Peyer's patch (tissue), 4 donors: ENCODE data around the gene PIP4K2B. TPM values are rescaled to one million over a fixed set of nuclear protein-coding genes. Genes with fewer than 3 reads are reported as not detected.

Experiments used
- DNase-seq, 3 donors: peaks; one replicate each; pipeline ENCODE4 v3.0.0-alpha.2; 2017 to 2019
- H3K27ac ChIP-seq, 4 donors: fragments of 200-600 bp; sonication (generic); one replicate each; pipeline ENCODE4 v1.5.1; 2016 to 2019
- H3K27me3 ChIP-seq, 2 donors: fragments of 200-600 bp; sonication (generic); one replicate each; pipeline ENCODE4 v1.5.1; 2019
- H3K36me3 ChIP-seq, 3 donors: fragments of 200-600 bp; sonication (generic); one replicate each; pipeline ENCODE4 v1.5.1; 2016 to 2019
- H3K4me1 ChIP-seq, 4 donors: fragments of 200-600 bp; sonication (generic); one replicate each; pipeline ENCODE4 v1.5.1; 2016 to 2019
- H3K4me3 ChIP-seq, 4 donors: fragments of 200-600 bp; sonication (generic); 1 replicate in 3 of 4; 2 replicates in 1 of 4; pipeline ENCODE4 v1.5.1; 2016 to 2019; ENCODE audit warnings: mild to moderate bottlenecking in 1 of 4
- H3K9me3 ChIP-seq, 4 donors: fragments of 200-600 bp; sonication (generic); one replicate each; pipeline ENCODE4 v1.5.1; 2016 to 2019; ENCODE audit warnings: mild to moderate bottlenecking in 1 of 4
- CTCF ChIP-seq, 6 experiments: fragments of 450-650 bp in 4 of 6; fragments of 200-600 bp in 2 of 6; sonication (generic) in 1 of 6; IDR thresholded peaks; one replicate each; pipeline ENCODE4 v1.5.1; 2017 to 2019; ENCODE audit warnings: antibody characterized with exemption in 6 of 6, mild to moderate bottlenecking in 3 of 6, moderate library complexity in 1 of 6
- POLR2A ChIP-seq, 2 donors: fragments of 450-650 bp; IDR thresholded peaks; one replicate each; pipeline ENCODE4 v1.5.1; 2017; ENCODE audit warnings: antibody characterized with exemption in 2 of 2, mild to moderate bottlenecking in 2 of 2, moderate library complexity in 2 of 2
- small RNA-seq, 2 donors: library from RNA; depleted of rRNA; stranded (forward); fragments of <200 nt; gene quantifications; one replicate each; pipeline ENCODE3, GENCODE V24; 2016
- total RNA-seq, 4 donors: library from RNA; depleted of rRNA; stranded (reverse); fragments of >200 nt; gene quantifications; one replicate each; pipeline ENCODE4 v1.1.0, GENCODE V29; 2016

Gene PIP4K2B
- total RNA-seq, 4 donors from 2014 or later = 16.7 to 61.9 (median 22.8) TPM

GRCh38 chr17:38716368-38717005 is 82.9 kb downstream of the PIP4K2B start:
- no peak for TF ChIP-seq POLR2A (IDR thresholded peaks at IDR 0.05)
- TF ChIP-seq CTCF (IDR thresholded peaks at IDR 0.05) = no peak
- Histone ChIP-seq H3K36me3 (peaks cover 0 to 95% (median 0%) of the 10 kb centered on the region in 3 donors), H3K4me3 (no peak overlapping the region)

More at GRCh38 chr17:38716368-38717005, 82.9 kb downstream of the PIP4K2B start:
- H3K4me1 ChIP-seq = peaks cover 0 to 10% (median 0%) of the 10 kb centered on the region in 4 donors
- H3K27ac ChIP-seq = no peak overlapping the region
- no peak for DNase-seq
- H3K27me3 ChIP-seq = no peaks in the 10 kb centered on the region
- no peaks in the 10 kb centered on the region for H3K9me3 ChIP-seq

Small RNA genes lying within 50 kb of the gene (small RNA-seq; reads per million reads assigned to genes)
- gene MIR4726 (0 to 0.06 reads per million in 2 donors), gene MIR4727 (0 reads per million in 2 donors), gene RNA5SP440 (1.6 to 3.8 reads per million in 2 donors), gene RNU6-866P (0 reads per million in 2 donors)

Other genes starting within 250 kb of the PIP4K2B start
- gene SRCIN1, start 193.6 kb downstream of the PIP4K2B start, total RNA-seq = 10 to 100 TPM in 1 of 4 donors, 1 to 10 TPM in 3; 3.2 to 10.6 (median 8.4) TPM
- gene EPOP, start 124.6 kb downstream of the PIP4K2B start, total RNA-seq = 1 to 10 TPM in 1 of 4 donors, under 1 TPM in 1, not detected in 2; 0.54 to 3.3 TPM
- gene MLLT6, start 94.3 kb downstream of the PIP4K2B start, total RNA-seq = 100 to 1,000 TPM in 3 of 4 donors, 10 to 100 TPM in 1; 69.2 to 297 (median 190) TPM
- gene CISD3, start 69.2 kb downstream of the PIP4K2B start, total RNA-seq = 10 to 100 TPM; 10.7 to 55.0 (median 43.2) TPM
- 10 to 100 TPM in 2 of 4 donors, 1 to 10 TPM in 2; 8.3 to 41.9 (median 14.5) TPM for gene PCGF2, start 51.2 kb downstream of the PIP4K2B start, total RNA-seq
- 100 to 1,000 TPM; 106 to 165 (median 109) TPM for gene PSMB3, start 46.8 kb downstream of the PIP4K2B start, total RNA-seq
- 100 to 1,000 TPM in 1 of 4 donors, 10 to 100 TPM in 3; 49.4 to 106 (median 56.5) TPM for gene CWC25, start 25.8 kb upstream of the PIP4K2B start, total RNA-seq
- 1,000 to 10,000 TPM in 1 of 4 donors, 100 to 1,000 TPM in 3; 347 to 1,233 (median 540) TPM for gene RPL23, start 54.2 kb upstream of the PIP4K2B start, total RNA-seq
- gene LASP1, start 70.5 kb upstream of the PIP4K2B start, total RNA-seq = 100 to 1,000 TPM; 166 to 654 (median 590) TPM
- not detected for gene FBXO47, start 167.8 kb upstream of the PIP4K2B start, total RNA-seq